ENCODE results near the gene REEP2. TPM values are rescaled to one million over a fixed set of nuclear protein-coding genes. Genes with fewer than 3 reads are reported as not detected.

Gene REEP2
- total RNA-seq, 4 donors from 2014 or later: 0.54 to 3.6 (median 2.0) TPM; not detected in 1

GRCh38 chr5:138492560-138493045, 53.7 kb downstream of the REEP2 start:
- intact Hi-C loops (cut with DNase I): no loop called here
- H3K4me3 ChIP-seq (replicated peaks in 1 of 3): peak overlapping the region in 2 of 3 donors; percentile 46 to 49

GRCh38 chr5:138495351-138495750, 56.5 kb downstream of the REEP2 start:
- intact Hi-C loops (cut with DNase I): no loop called here
- no peak for DNase-seq
- Histone ChIP-seq H3K27ac (no peak overlapping the region), H3K27me3 (no peaks in the 10 kb centered on the region), H3K36me3 (no peaks in the 10 kb centered on the region), H3K4me1 (peaks cover 9 to 17% of the 10 kb centered on the region in 2 donors), H3K4me3 (replicated peaks in 1 of 3) (no peak overlapping the region), H3K9me3 (no peaks in the 10 kb centered on the region)
- 83 to 85% methylated on average over 7 of the region's 7 CpGs for WGBS, 2 donors
- TF ChIP-seq CTCF (IDR thresholded peaks at IDR 0.05): no peak

More at GRCh38 chr5:138492560-138493045, 53.7 kb downstream of the REEP2 start:
- H3K27me3 ChIP-seq: no peaks in the 10 kb centered on the region
- WGBS, 2 donors: 40 to 53% methylated on average over 10 of the region's 10 CpGs
- H3K9me3 ChIP-seq: no peaks in the 10 kb centered on the region
- TF ChIP-seq CTCF (IDR thresholded peaks at IDR 0.05): no peak
- TF ChIP-seq POLR2A (IDR thresholded peaks at IDR 0.05): no peak
- no peaks in the 10 kb centered on the region for H3K36me3 ChIP-seq
- DNase-seq: no peak
- peak overlapping the region in 2 of 3 donors; percentile 14 to 24 for H3K27ac ChIP-seq
- H3K4me1 ChIP-seq: peaks cover 9 to 17% of the 10 kb centered on the region in 2 donors

Small RNAs within 50 kb of the gene (small RNA-seq; reads per million reads assigned to genes)
- gene AC113403.1: not detected

Other genes starting within 250 kb of the REEP2 start
- 10 to 100 TPM; 17.5 to 31.0 (median 22.5) TPM for gene CDC23, start 225.7 kb upstream of the REEP2 start, total RNA-seq
- gene GFRA3, start 164.4 kb upstream of the REEP2 start, total RNA-seq: not detected
- gene CDC25C, start 107.3 kb upstream of the REEP2 start, total RNA-seq: under 1 TPM in 1 of 4 donors, not detected in 3; 0.27 TPM
- 10 to 100 TPM; 17.8 to 32.4 (median 20.7) TPM for gene FAM53C, start 100.8 kb upstream of the REEP2 start, total RNA-seq
- gene KDM3B, start 86.4 kb upstream of the REEP2 start, total RNA-seq: 10 to 100 TPM; 64.8 to 89.4 (median 75.6) TPM
- 10 to 100 TPM in 3 of 4 donors, 1 to 10 TPM in 1; 5.1 to 72.3 (median 15.3) TPM for gene EGR1, start 26.4 kb downstream of the REEP2 start, total RNA-seq
- 10 to 100 TPM; 64.9 to 84.9 (median 80.4) TPM for gene ETF1, start 104.2 kb downstream of the REEP2 start, total RNA-seq
- gene HSPA9, start 136.3 kb downstream of the REEP2 start, total RNA-seq: 100 to 1,000 TPM; 253 to 556 (median 406) TPM

Measured in thyroid gland (tissue), 4 donors.